HEK293T (cell line): ENCODE results near the gene ESYT1.

Experiments
- BHLHE40 ChIP-seq: fragments of 450-650 bp; IDR thresholded peaks from 2 replicates; pipeline ENCODE4 v1.6.1; 2016; ENCODE audit warnings: mild to moderate bottlenecking, moderate library complexity, borderline replicate concordance
- CTBP1 ChIP-seq: fragments of 450-650 bp; IDR thresholded peaks from 2 replicates; pipeline ENCODE4 v1.6.1; 2016; ENCODE audit warnings: borderline replicate concordance
- ELF4 ChIP-seq: fragments of 450-650 bp; IDR thresholded peaks from 2 replicates; pipeline ENCODE4 v1.6.1; 2017; ENCODE audit warnings: antibody characterized with exemption
- FOXA1 ChIP-seq: fragments of 450-650 bp; IDR thresholded peaks from 2 replicates; pipeline ENCODE4 v1.6.1; 2016; ENCODE audit warnings: mild to moderate bottlenecking
- FOXK2 ChIP-seq: fragments of 450-650 bp; IDR thresholded peaks from 2 replicates; pipeline ENCODE4 v1.6.1; 2016; ENCODE audit warnings: mild to moderate bottlenecking
- FOXM1 ChIP-seq: fragments of 450-650 bp; IDR thresholded peaks from 2 replicates; pipeline ENCODE4 v1.6.1; 2017; ENCODE audit warnings: mild to moderate bottlenecking, borderline replicate concordance
- HDGF ChIP-seq: fragments of 450-650 bp; IDR thresholded peaks from 2 replicates; pipeline ENCODE4 v1.6.1; 2017; ENCODE audit warnings: antibody characterized with exemption, borderline replicate concordance
- LEF1 ChIP-seq: fragments of 450-650 bp; IDR thresholded peaks from 2 replicates; pipeline ENCODE4 v1.6.1; 2017; ENCODE audit warnings: mild to moderate bottlenecking, borderline replicate concordance
- PKNOX1 ChIP-seq: fragments of 450-650 bp; IDR thresholded peaks from 2 replicates; pipeline ENCODE4 v1.6.1; 2016
- SP1 ChIP-seq: fragments of 450-650 bp; IDR thresholded peaks from 2 replicates; pipeline ENCODE4 v1.6.1; 2017
- TARDBP ChIP-seq: fragments of 450-650 bp; IDR thresholded peaks from 2 replicates; pipeline ENCODE4 v1.6.1; 2016

- TF ChIP-seq FOXM1 (no peak), FOXK2 (no peak), SP1 (no peak), HDGF (no peak), BHLHE40 (no peak), LEF1 (no peak), FOXA1 (no peak), CTBP1 (no peak), ELF4 (no peak), PKNOX1 (no peak; the same call in 1 of the 2 replicates), TARDBP (no peak)
Measured at GRCh38 chr12:56105609-56105902, 22.5 kb upstream of the ESYT1 start.
